SJSA1 (cell line): ENCODE measurements around the gene RHOT2. TPM values are rescaled to one million over a fixed set of nuclear protein-coding genes. Genes with fewer than 3 reads are reported as not detected.
A peak's percentile ranks its signal among the peaks of the same experiment; 100 is the strongest.
"Not testable (repeated sequence)": the region's sequence is repeated elsewhere in the genome, so short reads cannot be mapped to it uniquely, and the experiment has no call there.

Experiments
- DNase-seq, 2 experiments: peaks; one replicate each; pipeline ENCODE4 v3.0.0-alpha.2; 2015 to 2020; ENCODE audit warnings: low spot score in 2 of 2, low read depth in 1 of 2
- H3K27ac ChIP-seq: fragments of 250-450 bp; sonication (Bioruptor Pico); 2 replicates; pipeline ENCODE4 v1.5.1; 2020; ENCODE audit warnings: mild to moderate bottlenecking, moderate library complexity
- H3K27me3 ChIP-seq: fragments of 250-450 bp; sonication (Bioruptor Pico); replicated peaks from 2 replicates; pipeline ENCODE4 v1.5.1; 2020; ENCODE audit warnings: mild to moderate bottlenecking, moderate library complexity
- H3K36me3 ChIP-seq: fragments of 250-450 bp; sonication (Bioruptor Pico); 2 replicates; pipeline ENCODE4 v1.5.1; 2020; ENCODE audit warnings: mild to moderate bottlenecking
- H3K4me1 ChIP-seq: fragments of 250-450 bp; sonication (Bioruptor Pico); replicated peaks from 2 replicates; pipeline ENCODE4 v1.6.1; 2021; ENCODE audit warnings: mild to moderate bottlenecking
- H3K4me3 ChIP-seq: fragments of 250-450 bp; sonication (Bioruptor Pico); 2 replicates; pipeline ENCODE4 v1.5.1; 2020; ENCODE audit warnings: mild to moderate bottlenecking
- H3K9me3 ChIP-seq: fragments of 250-450 bp; sonication (Bioruptor Pico); replicated peaks from 2 replicates; pipeline ENCODE4 v1.5.1; 2020; ENCODE audit warnings: mild to moderate bottlenecking
- total RNA-seq: library from RNA; depleted of rRNA; stranded (reverse); fragments of >200 nt; shearing (Covaris generic); gene quantifications from 2 replicates; pipeline ENCODE4 v1.2.3, GENCODE V29; 2014

The RHOT2 gene
- total RNA-seq, 1 experiment from 2014 or later, result 51.2 TPM

DNA sequence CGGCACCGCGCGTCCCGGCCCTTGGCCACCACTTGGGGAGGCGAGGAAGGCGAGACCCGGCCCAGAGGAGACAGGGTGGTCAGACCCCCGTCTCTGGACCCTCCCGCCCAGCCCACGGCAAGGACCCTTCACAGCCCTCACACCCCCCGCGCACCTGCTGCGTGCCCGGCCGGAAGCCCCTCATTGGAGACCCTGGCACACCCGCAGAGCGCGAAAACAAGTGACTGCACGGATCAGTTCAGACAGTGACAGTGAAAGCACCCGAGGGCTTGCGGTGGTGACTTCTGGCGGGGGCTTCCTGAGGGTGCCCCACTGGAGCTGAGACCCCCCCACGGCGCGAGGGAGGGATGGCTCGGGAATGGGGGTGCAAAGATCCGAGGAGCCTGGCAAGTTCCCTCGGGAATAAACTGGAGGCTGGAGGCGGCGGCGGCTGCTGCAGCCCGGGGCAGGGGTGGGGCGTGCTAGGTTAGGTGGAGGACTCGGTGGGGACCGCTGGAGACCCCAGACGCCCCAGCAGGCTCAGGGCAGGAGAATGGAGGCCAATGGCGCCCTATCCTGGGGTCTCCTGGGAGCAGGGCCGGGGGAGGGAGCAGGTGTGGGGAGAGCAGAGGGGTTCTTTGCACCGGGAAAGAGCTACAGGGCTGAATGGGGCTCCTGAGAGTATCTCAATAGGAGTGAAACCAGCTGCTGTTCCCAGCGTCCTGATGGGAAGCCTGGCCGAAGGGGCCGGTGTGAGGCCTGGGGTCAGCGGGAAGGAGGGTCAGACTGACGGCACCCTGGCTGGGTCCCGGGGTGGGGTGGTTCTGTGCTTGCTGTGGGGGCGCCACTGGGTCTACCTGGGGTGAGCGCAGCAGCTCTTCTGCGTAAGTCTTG is 38.5 kb downstream of the RHOT2 start:
- Histone ChIP-seq H3K4me3 (no peak overlapping the region), H3K27me3 (peaks cover 73% of the 10 kb centered on the region), H3K27ac (no peak overlapping the region), H3K36me3 (no peaks in the 10 kb centered on the region), H3K4me1 (peaks cover 6% of the 10 kb centered on the region), H3K9me3 (no peaks in the 10 kb centered on the region)
- no peak for DNase-seq

DNA sequence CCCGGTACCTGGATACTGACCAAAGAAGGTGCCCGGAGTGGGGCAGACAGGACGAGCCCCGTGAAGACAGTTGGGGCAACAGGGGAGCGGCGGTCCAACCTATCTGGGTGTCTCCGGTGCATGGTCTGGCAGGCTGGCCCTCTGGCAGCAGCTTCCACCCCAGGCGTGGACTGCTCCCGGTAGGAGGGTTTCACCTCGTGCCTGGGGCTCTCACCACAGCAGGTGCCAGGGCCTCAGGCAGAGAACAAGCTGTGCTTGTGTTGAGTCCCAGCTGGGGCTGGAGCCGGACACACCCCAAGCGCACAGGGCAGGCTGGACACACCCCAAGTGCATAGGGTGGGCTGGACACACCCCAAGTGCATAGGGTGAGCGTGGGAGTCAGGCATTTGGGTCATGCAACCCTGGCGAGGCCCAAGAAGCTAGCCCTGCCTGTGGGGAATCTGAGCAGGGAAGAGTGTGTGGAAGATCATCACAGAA is 39.2 kb downstream of the RHOT2 start:
- Histone ChIP-seq H3K9me3 (no peaks in the 10 kb centered on the region), H3K4me1 (peaks cover 6% of the 10 kb centered on the region), H3K36me3 (no peaks in the 10 kb centered on the region), H3K27ac (no peak overlapping the region), H3K27me3 (peaks cover 67% of the 10 kb centered on the region), H3K4me3 (no peak overlapping the region)
- no peak for DNase-seq

DNA sequence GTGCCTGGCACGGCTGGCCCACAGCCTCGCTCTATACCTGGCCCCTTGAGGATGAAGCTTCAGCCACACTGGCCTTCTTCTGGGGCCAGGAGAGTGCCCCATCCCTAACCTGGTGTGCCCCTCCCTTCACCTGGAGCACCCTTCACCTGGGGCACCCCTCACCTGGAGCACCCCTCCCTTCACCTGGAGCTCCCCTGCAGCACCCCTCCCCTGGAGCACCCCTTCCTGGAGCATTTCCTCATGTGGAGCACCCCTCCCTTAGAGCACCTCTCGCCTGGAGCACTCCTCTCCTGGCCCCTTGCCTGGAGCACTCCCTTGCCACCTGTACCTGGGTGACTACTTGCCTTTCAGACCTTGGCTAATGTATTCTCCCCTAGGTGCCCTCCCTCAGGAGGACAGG is 40.1 kb downstream of the RHOT2 start:
- no peaks in the 10 kb centered on the region for H3K9me3 ChIP-seq
- H3K36me3 ChIP-seq, result no peaks in the 10 kb centered on the region
- peaks cover 57% of the 10 kb centered on the region for H3K27me3 ChIP-seq
- H3K4me1 ChIP-seq, result peaks cover 11% of the 10 kb centered on the region
- no peak overlapping the region for H3K27ac ChIP-seq
- DNase-seq, result no peak
- no peak overlapping the region for H3K4me3 ChIP-seq

DNA sequence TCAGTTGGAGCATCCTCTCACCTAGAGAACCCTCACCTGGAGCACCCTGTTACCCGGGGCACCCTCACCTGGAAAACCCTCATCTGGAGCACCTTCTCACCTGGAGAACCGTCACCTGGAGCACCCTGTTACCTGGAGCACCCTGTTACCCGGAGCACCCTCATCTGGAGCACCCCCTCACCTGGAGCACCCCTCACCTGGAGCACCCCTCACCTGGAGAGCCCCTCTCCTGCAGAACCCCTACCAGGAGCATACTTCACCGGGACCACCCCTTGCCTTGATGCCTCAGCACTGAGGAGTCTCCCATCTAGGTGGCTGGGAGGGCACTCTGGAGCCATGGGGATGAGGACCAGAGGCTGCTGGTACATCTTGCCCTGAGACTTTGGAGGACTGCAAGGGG is 41.0 kb downstream of the RHOT2 start:
- no peak overlapping the region for H3K27ac ChIP-seq
- H3K27me3 ChIP-seq, result peaks cover 48% of the 10 kb centered on the region
- no peaks in the 10 kb centered on the region for H3K9me3 ChIP-seq
- H3K36me3 ChIP-seq, result no peaks in the 10 kb centered on the region
- no peak overlapping the region for H3K4me3 ChIP-seq
- no peak for DNase-seq
- peaks cover 11% of the 10 kb centered on the region for H3K4me1 ChIP-seq

GRCh38 chr16:709566-710499 is 41.9 kb downstream of the RHOT2 start:
- Histone ChIP-seq H3K27me3 (peaks cover 39% of the 10 kb centered on the region), H3K4me1 (peaks cover 19% of the 10 kb centered on the region), H3K36me3 (no peaks in the 10 kb centered on the region), H3K4me3 (no peak overlapping the region), H3K9me3 (no peaks in the 10 kb centered on the region), H3K27ac (no peak overlapping the region)
- DNase-seq, result peak; percentile 66 to 85

GRCh38 chr16:710500-711075 is 42.7 kb downstream of the RHOT2 start:
- no peak overlapping the region for H3K4me3 ChIP-seq
- peaks cover 25% of the 10 kb centered on the region for H3K4me1 ChIP-seq
- H3K9me3 ChIP-seq, result peaks cover 3% of the 10 kb centered on the region; the same call in 1 of the 2 replicates
- DNase-seq, result no peak
- no peak overlapping the region for H3K27ac ChIP-seq
- H3K36me3 ChIP-seq, result peaks cover 3% of the 10 kb centered on the region; the same call in 1 of the 2 replicates
- peaks cover 36% of the 10 kb centered on the region for H3K27me3 ChIP-seq

DNA sequence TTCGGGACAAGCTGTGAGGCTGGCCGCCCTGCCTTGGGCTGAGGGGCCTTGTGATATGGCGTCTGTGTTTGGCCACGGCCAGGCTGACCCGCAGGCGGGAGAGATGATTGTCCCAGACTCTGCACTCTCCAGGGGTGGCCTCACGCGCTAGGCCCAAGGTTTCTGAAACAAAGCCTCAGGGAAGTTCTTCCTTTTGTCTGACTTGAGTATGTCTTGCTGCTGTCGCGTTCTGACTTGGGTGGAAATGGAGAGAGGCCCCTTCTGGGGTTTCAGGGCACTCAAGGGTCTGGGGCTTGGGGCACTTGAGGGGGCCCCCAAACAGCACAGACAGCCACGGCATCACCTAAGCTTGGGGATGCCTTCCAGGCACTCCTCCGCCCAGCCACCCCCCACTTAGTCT is 43.2 kb downstream of the RHOT2 start:
- no peak for DNase-seq
- Histone ChIP-seq H3K27ac (no peak overlapping the region), H3K4me1 (peaks cover 30% of the 10 kb centered on the region), H3K27me3 (peaks cover 34% of the 10 kb centered on the region), H3K4me3 (no peak overlapping the region), H3K36me3 (peaks cover 3% of the 10 kb centered on the region; the same call in 1 of the 2 replicates), H3K9me3 (peaks cover 3% of the 10 kb centered on the region; the same call in 1 of the 2 replicates)

DNA sequence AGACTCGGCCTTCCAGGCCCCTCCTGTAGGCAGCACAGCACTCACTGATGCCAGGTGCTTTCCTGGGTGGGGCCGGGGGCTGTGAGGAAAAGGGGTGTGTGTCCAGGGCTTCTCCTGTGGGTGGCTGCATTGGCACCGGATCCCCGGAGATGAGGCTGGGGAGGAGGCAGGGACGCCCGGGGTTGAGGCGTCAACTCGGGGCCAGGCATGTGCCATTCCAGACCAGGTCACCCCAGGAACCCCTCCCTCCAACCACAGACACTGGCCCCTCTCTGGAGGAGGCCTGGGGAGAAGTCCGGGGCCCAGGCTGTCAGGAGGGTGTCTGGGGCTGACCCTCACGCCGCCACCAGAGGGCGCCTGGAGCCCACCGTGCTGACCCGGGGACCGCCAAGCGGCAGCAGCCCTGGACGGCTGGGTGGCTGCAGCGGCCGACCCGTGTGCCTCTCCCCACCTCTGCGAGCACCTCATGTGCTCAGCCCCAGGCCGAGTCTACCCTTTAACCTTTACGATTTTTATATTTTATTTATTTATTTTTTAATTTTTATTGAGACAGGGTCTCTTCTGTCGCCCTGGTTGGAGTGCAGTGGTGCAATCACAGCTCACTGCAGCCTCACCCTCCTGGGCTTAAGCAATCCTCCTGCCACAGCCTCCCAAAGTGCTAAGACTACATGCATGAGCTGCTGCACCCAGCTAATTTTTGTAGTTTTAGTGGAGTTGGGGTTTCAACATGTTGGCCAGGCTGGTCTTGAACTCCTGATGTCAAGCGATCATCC is 43.8 kb downstream of the RHOT2 start:
- H3K36me3 ChIP-seq, result peaks cover 3% of the 10 kb centered on the region; the same call in 1 of the 2 replicates
- H3K27ac ChIP-seq, result no peak overlapping the region
- peaks cover 27% of the 10 kb centered on the region for H3K27me3 ChIP-seq
- peak; percentile 62 to 84 for DNase-seq
- H3K4me3 ChIP-seq, result no peak overlapping the region
- H3K4me1 ChIP-seq, result peaks cover 34% of the 10 kb centered on the region
- peaks cover 3% of the 10 kb centered on the region; the same call in 1 of the 2 replicates for H3K9me3 ChIP-seq

- peak; percentile 89 to 92 for DNase-seq
- not testable (repeated sequence) for H3K36me3 ChIP-seq, H3K27ac ChIP-seq, H3K4me3 ChIP-seq, H3K9me3 ChIP-seq
- peaks cover 34% of the 10 kb centered on the region for H3K4me1 ChIP-seq
- H3K27me3 ChIP-seq, result peaks cover 22% of the 10 kb centered on the region
Observed at GRCh38 chr16:712740-713250, 44.9 kb downstream of the RHOT2 start.

DNA sequence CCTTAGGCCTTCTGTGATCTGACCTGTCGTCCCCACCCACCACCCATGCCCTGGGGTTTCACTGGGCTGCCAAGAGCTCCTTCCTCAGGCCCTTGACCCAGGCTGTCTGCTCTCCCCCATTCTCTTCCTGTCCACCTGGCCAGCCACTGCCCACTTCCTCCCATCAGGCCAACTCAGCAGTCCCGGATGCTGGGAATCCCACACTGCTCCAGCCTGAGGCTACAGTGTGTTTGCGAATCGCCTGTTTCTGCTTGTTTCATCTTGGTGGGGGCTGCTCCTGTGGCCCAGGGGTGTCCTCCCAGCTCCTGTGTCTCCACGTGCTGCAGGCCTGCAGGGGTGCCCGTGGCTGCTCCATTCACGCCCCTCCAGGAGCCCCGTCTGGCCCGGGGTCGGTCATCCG is 46.1 kb downstream of the RHOT2 start:
- Histone ChIP-seq H3K36me3 (peaks cover 3% of the 10 kb centered on the region; the same call in 1 of the 2 replicates), H3K9me3 (peaks cover 3% of the 10 kb centered on the region; the same call in 1 of the 2 replicates), H3K27me3 (peaks cover 20% of the 10 kb centered on the region), H3K4me3 (no peak overlapping the region), H3K27ac (no peak overlapping the region), H3K4me1 (peaks cover 35% of the 10 kb centered on the region)
- no peak for DNase-seq

DNA sequence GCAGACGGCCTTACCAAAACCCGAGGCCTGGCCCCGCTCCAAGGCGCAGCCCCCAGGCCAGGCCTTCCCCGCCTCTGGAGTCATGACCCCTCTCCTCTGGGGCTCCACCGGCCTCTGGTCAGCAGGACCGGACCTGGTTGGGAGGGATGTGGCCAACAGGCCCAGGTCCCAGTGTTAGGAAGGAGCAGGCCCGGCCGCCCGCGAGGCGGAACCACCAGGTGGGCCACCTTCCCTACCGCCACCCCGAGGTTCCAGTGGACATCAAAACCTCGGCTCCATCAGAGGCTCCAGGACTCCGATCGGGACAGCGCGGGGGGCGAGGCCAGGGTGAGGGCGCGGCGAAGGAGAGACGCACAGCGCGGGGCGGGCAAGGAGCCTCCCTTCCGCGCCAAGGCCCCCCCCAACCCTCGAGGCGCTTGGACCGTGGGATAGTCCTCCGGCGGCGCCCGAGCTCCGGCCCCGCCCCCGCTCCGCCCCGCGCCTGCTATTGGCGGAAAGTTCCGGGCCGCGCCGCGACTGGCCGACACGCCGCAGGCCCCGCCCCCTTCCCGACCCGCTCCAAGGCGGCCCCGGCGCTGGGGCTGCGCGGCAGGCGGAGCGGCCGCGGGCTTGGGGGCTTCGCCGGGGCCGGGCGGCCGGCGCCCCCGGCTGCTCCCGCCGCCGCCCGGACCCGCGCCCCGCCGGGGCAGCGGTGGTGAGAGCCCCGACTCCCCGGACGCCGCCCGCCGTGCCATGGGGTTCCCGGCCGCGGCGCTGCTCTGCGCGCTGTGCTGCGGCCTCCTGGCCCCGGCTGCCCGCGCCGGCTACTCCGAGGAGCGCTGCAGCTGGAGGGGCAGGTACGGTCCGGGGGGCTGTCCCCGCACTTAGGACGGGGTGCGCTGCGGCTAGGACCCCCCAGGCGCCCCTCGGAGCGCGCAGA is 46.9 kb downstream of the RHOT2 start, which contains the start of gene METRN:
METRN (plus strand) TSS at position 561 of the 919 bp plus-strand sequence; CDS start at position 733, 172 bp downstream.
- peak within 1 kb of the TSS; percentile 62 for H3K4me3 ChIP-seq
- peaks cover 12% of the 10 kb centered on the region for H3K27me3 ChIP-seq
- peaks cover 3% of the 10 kb centered on the region; the same call in 1 of the 2 replicates for H3K36me3 ChIP-seq
- peaks cover 3% of the 10 kb centered on the region; the same call in 1 of the 2 replicates for H3K9me3 ChIP-seq
- no peak within 1 kb of the TSS for H3K27ac ChIP-seq
- peaks cover 38% of the 10 kb centered on the region for H3K4me1 ChIP-seq
- peak; percentile 84 to 92 for DNase-seq
